Middle frontal gyrus (tissue), 1 donor: ENCODE measurements around the gene ST6GALNAC1.

Experiments used
- DNase-seq: peaks from one replicate; pipeline ENCODE4 v3.0.0-alpha.2; 2015; ENCODE audit warnings: low spot score; ENCODE audit errors: extremely low spot score

Gene ST6GALNAC1

DNA sequence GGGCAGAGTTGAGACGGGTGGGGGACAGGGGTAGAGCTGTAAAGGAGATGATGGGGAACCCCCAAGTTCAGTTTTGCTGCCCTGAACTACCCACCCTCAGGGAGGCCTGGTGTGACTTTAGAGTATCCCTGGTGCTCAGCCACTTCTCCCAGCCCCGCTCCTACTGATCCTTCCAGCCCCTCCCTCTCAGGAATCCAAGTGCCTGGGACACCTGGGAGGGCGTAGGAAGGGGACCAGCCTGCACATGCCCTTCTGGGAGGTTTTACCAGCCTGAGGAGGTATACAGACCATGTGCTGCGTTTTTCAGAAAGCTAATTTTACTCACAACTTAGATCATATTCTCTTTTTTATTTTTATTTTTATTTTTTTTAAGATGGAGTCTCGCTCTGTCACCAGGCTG is 62.0 kb downstream of the ST6GALNAC1 start:
- no peak for DNase-seq

- DNase-seq: no peak
These were observed 64.3 kb downstream of the ST6GALNAC1 start for GRCh38 chr17:76579281-76579680.

GRCh38 chr17:76578376-76578775 is 65.2 kb downstream of the ST6GALNAC1 start:
- no peak for DNase-seq

DNA sequence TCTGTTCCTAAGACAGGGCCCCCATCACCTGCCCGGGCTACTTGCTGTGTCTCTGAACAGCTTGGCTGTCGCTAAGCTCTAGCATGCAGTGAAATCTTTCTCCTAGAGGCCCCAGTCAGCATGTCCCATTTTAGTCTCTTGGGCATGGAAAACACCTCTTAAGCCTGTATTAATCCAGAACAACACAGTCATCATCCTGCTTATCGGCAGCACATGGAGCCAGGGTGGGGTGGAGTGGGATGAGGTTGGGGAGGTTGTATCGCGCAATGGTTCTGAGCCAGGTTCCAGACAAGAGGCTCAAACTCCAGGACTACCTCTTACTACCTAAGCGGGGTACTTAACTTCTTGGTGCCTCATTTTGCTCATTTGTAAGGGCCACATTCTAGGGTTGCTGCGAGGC is 65.7 kb downstream of the ST6GALNAC1 start:
- DNase-seq: no peak

DNA sequence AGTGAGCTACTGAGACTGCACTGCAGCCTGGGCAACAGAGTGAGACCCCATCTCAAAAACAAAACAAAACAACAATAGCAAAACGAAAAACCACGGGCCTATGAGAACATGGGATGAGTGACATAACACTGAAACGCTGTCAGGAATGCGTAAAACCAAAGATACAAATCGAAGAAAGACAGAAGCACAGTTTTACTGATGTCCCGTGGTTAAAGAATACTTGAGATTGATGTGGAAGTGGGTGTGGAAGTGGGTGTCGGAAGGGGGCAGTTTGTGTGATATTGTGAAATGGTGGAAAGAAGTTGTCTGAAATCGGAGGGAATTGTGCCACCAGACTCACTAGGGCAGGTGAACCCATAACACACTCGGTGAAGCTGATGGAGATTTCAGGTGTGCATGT is 67.4 kb downstream of the ST6GALNAC1 start:
- DNase-seq: no peak

- no peak for DNase-seq
These were observed 68.0 kb downstream of the ST6GALNAC1 start for GRCh38 chr17:76575570-76575969.
